ENCODE measurements around the gene NR2F1. TPM values are rescaled to one million over a fixed set of nuclear protein-coding genes. Genes with fewer than 3 reads are reported as not detected.

The NR2F1 gene
- total RNA-seq, 2 donors from 2014 or later = not detected

GRCh38 chr5:93586736-93587596 is 3.9 kb downstream of the NR2F1 start:
- ATAC-seq (no peak), DNase-seq (ENCODE audit: low spot score in 2 of 2) (no peak)
- Mint-ChIP-seq H3K36me3 (peaks cover 18 to 26% of the 10 kb centered on the region in 2 donors), H3K9me3 (peaks cover 4 to 7% of the 10 kb centered on the region in 2 donors), H3K27ac (no peak overlapping the region)

- no peak overlapping the region for H3K27ac Mint-ChIP-seq
- DNase-seq (ENCODE audit: low spot score in 2 of 2) = no peak
- ATAC-seq = no peak
- peaks cover 4 to 7% of the 10 kb centered on the region in 2 donors for H3K9me3 Mint-ChIP-seq
- H3K36me3 Mint-ChIP-seq = peaks cover 18 to 26% of the 10 kb centered on the region in 2 donors
Observed at GRCh38 chr5:93587597-93588351, 4.8 kb downstream of the NR2F1 start.

- Mint-ChIP-seq H3K36me3 (peaks cover 18 to 26% of the 10 kb centered on the region in 2 donors), H3K9me3 (peaks cover 4 to 7% of the 10 kb centered on the region in 2 donors), H3K27ac (peak overlapping the region in 1 of 2 donors; percentile 26)
- DNase-seq (ENCODE audit: low spot score in 2 of 2) (no peak), ATAC-seq (no peak)
Observed at GRCh38 chr5:93588352-93589151, 5.5 kb downstream of the NR2F1 start.

GRCh38 chr5:93589152-93589828 is 6.3 kb downstream of the NR2F1 start:
- Mint-ChIP-seq H3K9me3 (peaks cover 4 to 7% of the 10 kb centered on the region in 2 donors), H3K36me3 (peaks cover 25 to 26% of the 10 kb centered on the region in 2 donors), H3K27ac (peak overlapping the region in 1 of 2 donors; percentile 26)
- DNase-seq (ENCODE audit: low spot score in 2 of 2) = no peak
- ATAC-seq = no peak

- Mint-ChIP-seq H3K36me3 (peaks cover 26 to 31% of the 10 kb centered on the region in 2 donors), H3K27ac (no peak overlapping the region), H3K9me3 (peaks cover 4 to 7% of the 10 kb centered on the region in 2 donors)
- no peak for ATAC-seq
- no peak for DNase-seq (ENCODE audit: low spot score in 2 of 2)
Observed at GRCh38 chr5:93589829-93590215, 6.8 kb downstream of the NR2F1 start.

- Mint-ChIP-seq H3K9me3 (peaks cover 4 to 7% of the 10 kb centered on the region in 2 donors), H3K36me3 (peaks cover 31 to 36% of the 10 kb centered on the region in 2 donors), H3K27ac (no peak overlapping the region)
- ATAC-seq = no peak
- no peak for DNase-seq (ENCODE audit: low spot score in 2 of 2)
Observed at GRCh38 chr5:93590493-93590892, 7.5 kb downstream of the NR2F1 start.

GRCh38 chr5:93591323-93591945 is 8.4 kb downstream of the NR2F1 start:
- ATAC-seq = no peak
- H3K27ac Mint-ChIP-seq = no peak overlapping the region

GRCh38 chr5:93592883-93593282 is 9.9 kb downstream of the NR2F1 start:
- Mint-ChIP-seq H3K27ac (no peak overlapping the region), H3K9me3 (peaks cover 4 to 7% of the 10 kb centered on the region in 2 donors), H3K36me3 (peaks cover 30 to 43% of the 10 kb centered on the region in 2 donors)
- no peak for ATAC-seq
- no peak for DNase-seq (ENCODE audit: low spot score in 2 of 2)

More at GRCh38 chr5:93591323-93591945, 8.4 kb downstream of the NR2F1 start:
- no peak for DNase-seq (ENCODE audit: low spot score in 2 of 2)
- Mint-ChIP-seq H3K9me3 (peaks cover 4 to 7% of the 10 kb centered on the region in 2 donors), H3K36me3 (peaks cover 33 to 46% of the 10 kb centered on the region in 2 donors)

GRCh38 chr5:93593476-93594131 is 10.6 kb downstream of the NR2F1 start:
- ATAC-seq = no peak
- Mint-ChIP-seq H3K36me3 (peaks cover 25 to 38% of the 10 kb centered on the region in 2 donors), H3K27ac (no peak overlapping the region), H3K9me3 (peaks cover 4 to 6% of the 10 kb centered on the region in 2 donors)
- DNase-seq (ENCODE audit: low spot score in 2 of 2) = no peak

- H3K36me3 Mint-ChIP-seq = peaks cover 18 to 31% of the 10 kb centered on the region in 2 donors
- ATAC-seq (no peak), DNase-seq (ENCODE audit: low spot score in 2 of 2) (no peak)
- H3K9me3 Mint-ChIP-seq = no peaks in the 10 kb centered on the region
- no peak overlapping the region for H3K27ac Mint-ChIP-seq
Observed at GRCh38 chr5:93594591-93595419, 11.8 kb downstream of the NR2F1 start.

- no peaks in the 10 kb centered on the region for H3K9me3 Mint-ChIP-seq
- H3K36me3 Mint-ChIP-seq = peaks cover 18 to 31% of the 10 kb centered on the region in 2 donors
- ATAC-seq = no peak
- H3K27ac Mint-ChIP-seq = peak overlapping the region in 1 of 2 donors; percentile 89
- DNase-seq (ENCODE audit: low spot score in 2 of 2) = no peak
Observed at GRCh38 chr5:93595420-93596147, 12.6 kb downstream of the NR2F1 start.

- DNase-seq (ENCODE audit: low spot score in 2 of 2) (no peak), ATAC-seq (no peak)
- Mint-ChIP-seq H3K36me3 (peaks cover 18 to 31% of the 10 kb centered on the region in 2 donors), H3K9me3 (peaks cover 0 to under 1% of the 10 kb centered on the region in 2 donors), H3K27ac (peak overlapping the region in 1 of 2 donors; percentile 89)
Observed at GRCh38 chr5:93596310-93596675, 13.3 kb downstream of the NR2F1 start.

GRCh38 chr5:93596676-93597490 is 13.9 kb downstream of the NR2F1 start:
- DNase-seq (ENCODE audit: low spot score in 2 of 2) = no peak
- H3K9me3 Mint-ChIP-seq = peaks cover 0 to 4% of the 10 kb centered on the region in 2 donors
- H3K27ac Mint-ChIP-seq = no peak overlapping the region
- H3K36me3 Mint-ChIP-seq = peaks cover 18 to 31% of the 10 kb centered on the region in 2 donors
- peak; percentile 43 to 44 for ATAC-seq
